Cerebellar cortex (tissue), 1 donor: ENCODE measurements around the gene ZFYVE28.
A peak's percentile ranks its signal among the peaks of the same experiment; 100 is the strongest.

ENCODE experiments used
- DNase-seq: peaks from one replicate; pipeline ENCODE4 v3.0.0-alpha.2; 2015; ENCODE audit warnings: low spot score

The ZFYVE28 gene

GRCh38 chr4:2411786-2412510 is 6.5 kb downstream of the ZFYVE28 start:
- peak; percentile 15 for DNase-seq

GRCh38 chr4:2409381-2409783 is 9.1 kb downstream of the ZFYVE28 start:
- DNase-seq: no peak

DNA sequence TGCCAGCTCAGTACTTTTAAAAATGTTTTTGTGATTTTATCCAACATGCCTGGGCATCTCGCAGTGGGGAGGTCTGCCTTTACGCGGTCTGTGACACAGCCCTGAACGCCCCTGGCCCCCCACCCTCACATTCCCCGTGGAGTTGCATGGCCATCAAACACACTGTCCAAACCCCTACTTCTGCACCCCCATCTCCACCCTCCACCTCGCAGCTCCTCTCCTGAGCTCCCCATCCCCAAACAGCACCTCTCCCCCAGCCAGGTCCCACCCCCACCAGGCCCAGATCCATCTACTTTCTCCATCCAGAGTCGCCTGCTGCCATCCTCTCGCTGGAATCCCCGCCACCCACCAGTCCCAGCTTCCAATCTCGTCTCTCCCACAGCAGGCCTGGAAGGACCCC is 9.5 kb downstream of the ZFYVE28 start:
- no peak for DNase-seq

- peak; percentile 59 for DNase-seq
These were observed 10.0 kb downstream of the ZFYVE28 start for GRCh38 chr4:2408401-2408958.

- DNase-seq: no peak
These were observed 10.5 kb downstream of the ZFYVE28 start for GRCh38 chr4:2407991-2408342.

- peak; percentile 74 for DNase-seq
These were observed 11.5 kb downstream of the ZFYVE28 start for GRCh38 chr4:2406920-2407319.

DNA sequence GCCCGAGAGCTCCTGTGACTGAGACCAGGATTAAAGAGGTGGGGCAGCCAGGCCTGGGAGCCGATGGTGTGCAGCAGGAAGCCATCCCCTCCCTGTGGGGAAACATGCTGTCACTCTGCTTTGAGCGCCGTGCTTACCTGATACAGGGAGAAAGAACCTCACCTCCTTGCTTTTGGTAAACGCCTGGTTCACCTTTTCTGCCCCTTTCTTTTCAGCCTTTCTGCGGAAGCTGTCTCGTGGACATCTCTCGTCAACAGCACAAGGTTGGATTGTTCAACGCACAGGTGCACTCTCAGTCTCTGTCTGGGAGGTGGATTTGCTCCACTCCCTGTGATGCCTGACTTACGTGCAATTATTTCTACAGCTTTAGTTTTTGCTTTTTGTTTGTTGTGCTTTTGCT is 12.0 kb downstream of the ZFYVE28 start:
- peak; percentile 64 for DNase-seq

- no peak for DNase-seq
These were observed 15.5 kb downstream of the ZFYVE28 start for GRCh38 chr4:2402941-2403340.

- DNase-seq: peak; percentile 78
These were observed 16.2 kb downstream of the ZFYVE28 start for GRCh38 chr4:2402048-2402842.

DNA sequence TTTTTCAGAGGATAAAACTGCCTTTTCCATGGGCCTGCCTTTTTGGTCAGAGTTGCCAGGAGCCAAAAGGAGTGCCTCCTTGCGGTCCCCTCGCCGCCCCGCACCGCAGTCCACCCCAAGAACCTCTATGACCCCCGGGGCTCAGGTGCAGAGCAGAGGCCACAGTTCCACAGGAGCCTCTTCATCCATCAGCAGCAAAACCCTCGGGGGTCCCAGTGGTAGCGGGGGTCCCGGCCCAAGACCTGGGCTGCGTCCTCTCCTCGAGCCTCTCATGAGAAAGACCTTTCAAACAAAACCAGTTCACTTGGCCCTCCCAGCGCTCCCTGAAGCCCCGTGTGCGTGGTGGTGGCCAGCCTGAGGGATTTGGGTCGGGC is 16.8 kb downstream of the ZFYVE28 start:
- DNase-seq: no peak

- DNase-seq: peak; percentile 62
These were observed 17.4 kb downstream of the ZFYVE28 start for GRCh38 chr4:2400841-2401609.

GRCh38 chr4:2399631-2400190 is 18.7 kb downstream of the ZFYVE28 start:
- peak; percentile 87 for DNase-seq

DNA sequence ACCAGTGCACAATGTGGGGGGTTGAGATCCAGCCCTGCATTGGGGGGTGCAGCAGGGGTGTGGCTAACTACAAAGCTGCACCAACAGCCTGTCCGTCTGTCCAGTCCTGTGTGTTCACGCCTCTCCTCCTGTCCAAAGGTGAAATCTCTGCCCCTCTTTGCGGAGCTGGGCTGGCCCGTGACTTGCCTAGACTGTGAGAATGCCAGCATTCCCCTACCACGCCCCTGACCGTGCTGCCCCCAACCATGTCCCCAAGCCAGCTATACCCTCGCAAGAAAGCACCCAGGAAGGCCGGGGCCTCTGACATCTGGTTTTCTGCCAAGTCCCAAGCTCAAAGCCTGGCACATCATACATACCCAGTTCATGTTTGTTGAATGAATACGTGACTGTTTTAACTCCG is 19.2 kb downstream of the ZFYVE28 start:
- DNase-seq: no peak

DNA sequence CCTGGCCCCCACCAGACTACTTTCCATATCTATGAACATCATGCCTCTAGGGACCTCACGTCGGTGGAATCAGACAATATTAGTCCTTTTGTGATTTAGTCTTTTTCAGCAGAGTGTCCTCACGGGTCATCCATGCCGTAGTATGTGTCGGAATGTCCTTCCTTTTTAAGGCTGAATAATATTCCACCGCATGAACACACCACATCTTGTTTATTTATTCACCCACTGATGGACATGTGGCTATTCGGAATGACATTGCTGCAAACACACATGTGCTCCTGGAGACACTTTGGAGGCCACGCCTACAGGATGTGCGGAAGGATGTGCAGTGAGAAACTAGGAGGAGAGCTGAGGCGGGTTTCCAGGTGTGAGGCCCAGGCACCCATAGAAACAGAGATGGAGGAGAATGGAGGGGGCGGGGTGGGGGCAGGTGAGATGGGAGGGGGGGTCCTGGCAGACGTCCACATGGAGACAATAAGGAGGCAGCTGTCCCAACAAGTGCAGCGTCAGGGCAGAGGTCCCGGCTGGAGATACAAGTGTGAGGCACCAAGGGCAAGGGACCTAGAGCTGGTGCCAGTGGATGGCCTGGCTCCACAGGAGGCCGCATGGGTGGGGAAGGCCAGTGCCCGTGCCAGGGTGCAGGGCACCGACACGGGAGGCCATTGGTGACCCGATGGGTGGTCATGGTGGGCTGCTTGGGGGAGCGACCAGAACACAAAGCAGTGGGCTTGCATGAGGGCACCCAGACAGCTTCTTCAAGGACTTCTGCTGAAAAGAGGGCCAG is 20.7 kb downstream of the ZFYVE28 start:
- no peak for DNase-seq

DNA sequence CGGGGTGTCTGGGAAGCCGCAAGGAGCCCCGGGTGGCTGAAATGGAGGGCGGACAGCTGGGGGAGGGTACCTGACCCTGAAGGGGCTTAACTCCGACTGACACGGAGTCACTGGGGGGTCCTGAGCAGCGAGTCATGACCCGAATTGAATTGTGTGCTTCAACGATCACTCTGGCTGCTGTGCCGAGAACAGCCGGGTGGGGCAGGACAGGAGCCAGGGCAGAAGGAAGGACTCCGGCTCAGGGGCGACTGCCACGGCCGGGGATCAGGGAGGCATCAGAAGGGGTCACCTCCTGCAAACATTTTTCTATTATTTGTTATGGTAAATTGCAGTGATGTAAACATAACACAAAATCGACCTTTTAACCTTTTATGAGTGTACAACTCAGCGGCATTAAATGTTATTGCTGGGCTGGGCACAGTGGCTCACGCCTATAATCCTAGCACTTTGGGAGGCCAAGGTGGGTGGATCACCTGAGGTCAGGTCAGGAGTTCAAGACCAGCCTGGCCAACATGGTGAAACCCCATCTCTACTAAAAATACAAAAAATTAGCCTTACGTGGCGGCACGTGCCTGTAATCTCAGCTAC is 21.6 kb downstream of the ZFYVE28 start:
- DNase-seq: no peak

DNA sequence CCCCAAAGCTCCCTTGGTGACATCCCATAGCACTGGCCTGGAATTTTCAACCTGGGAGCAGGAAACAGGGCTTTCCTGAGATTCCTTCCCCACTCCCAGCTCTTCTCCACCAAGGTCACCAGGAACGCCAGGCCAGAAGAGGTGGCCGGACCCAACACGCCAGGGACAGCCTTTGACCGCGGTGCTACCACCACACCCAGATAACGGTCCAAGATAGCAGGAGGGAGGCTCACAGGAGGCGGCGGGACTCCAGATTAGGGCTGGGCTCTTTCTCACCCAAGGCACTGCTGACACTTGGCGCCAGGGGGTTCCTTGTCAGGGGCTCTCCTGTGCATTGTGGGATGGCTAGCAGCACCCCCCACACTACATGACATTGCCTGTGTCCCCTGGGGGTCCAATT is 22.9 kb downstream of the ZFYVE28 start:
- DNase-seq: no peak

- DNase-seq: no peak
These were observed 23.4 kb downstream of the ZFYVE28 start for GRCh38 chr4:2395038-2395437.

- DNase-seq: no peak
These were observed 23.9 kb downstream of the ZFYVE28 start for GRCh38 chr4:2394528-2394927.

DNA sequence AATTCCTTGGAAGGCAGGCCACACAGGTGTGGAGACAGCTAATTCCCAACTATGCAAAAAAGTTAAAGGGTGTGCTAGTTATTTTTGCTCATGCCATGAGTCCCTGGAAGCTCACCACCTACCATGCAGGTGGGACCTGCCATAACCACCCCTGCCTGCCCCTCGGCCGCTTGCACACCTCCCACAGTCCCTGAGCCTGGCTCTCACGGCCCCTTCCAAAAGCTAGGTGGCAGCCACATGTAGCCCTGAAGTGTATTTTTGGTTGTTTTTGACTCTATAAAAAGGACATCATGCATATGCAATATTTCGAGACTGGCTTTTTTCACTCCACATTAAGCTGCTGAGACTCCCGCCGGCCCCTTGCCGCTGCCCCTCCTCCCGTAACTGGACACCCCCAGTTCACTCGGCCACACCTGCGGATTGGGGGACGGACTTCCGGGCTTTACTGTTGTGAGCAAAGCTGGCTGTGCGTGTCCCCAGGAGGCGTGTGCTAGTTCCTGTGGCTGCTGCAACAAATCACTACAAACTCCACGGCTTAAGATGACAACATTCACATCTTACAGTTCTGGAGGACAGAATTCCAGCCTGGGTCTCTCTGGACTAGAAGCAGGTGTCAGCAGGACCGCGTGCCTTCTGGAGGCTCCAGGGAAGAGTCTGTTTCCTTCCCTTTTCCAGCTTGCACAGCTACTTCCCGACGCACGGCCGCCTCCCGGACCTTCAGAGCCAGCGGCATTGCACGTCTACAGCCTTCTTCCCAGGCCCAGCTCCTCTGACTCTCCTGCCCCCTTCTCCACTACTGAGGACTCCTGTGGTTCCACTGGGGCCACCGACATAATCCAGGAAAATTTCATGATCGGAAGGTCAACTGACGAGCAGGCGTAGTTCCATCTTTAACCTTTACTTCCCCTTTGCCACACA is 24.8 kb downstream of the ZFYVE28 start:
- peak; percentile 41 for DNase-seq
